NCI-H345 treated with DMSO at 0.1 percent for 48 hours (cell line): Measurements from ENCODE around the gene MEX3B.

Source experiments
- DNase-seq: peaks from one replicate; lab custom pipeline; 2025; ENCODE audit not compliant: unreplicated experiment; lab: John Stamatoyannopoulos, UW

MEX3B gene

DNA sequence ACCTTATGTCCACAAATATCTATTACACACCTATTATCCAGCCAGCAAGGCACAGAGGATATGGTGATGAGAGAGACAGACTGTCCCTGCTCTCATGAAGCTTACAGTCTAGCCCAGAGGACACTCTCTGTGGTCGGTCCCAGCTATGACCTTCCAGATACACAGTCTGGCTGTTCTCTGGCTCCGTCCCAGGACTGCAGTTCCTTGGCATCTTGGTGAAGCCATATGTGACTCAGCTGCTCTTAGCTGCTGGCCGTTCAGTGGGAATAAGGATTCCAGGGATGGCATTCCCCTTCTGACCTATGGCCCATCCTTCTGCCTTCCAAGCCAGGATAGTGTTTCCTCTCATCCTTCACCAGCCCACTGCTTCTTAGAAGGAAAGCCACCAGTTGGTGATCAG is 30.8 kb downstream of the MEX3B start:
- no peak for DNase-seq

DNA sequence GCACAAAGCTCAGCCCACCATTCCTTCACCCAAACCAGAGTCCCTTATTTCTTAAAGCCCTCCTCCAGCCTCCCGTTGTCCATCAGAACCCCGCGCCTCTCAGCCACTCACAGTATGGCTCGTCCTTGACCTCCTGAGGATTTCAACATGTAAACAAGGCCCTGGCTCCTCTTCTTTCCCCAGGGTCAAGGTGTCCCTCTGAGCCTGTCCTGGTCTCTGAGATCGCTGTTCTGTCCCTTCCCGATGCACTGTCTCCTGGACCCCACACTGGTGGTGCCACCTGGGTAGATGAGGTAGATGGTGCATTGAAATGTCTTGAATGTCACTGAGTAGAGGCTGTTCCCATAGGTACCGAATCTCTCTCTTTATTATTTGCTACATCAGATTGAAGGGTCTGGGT is 32.9 kb downstream of the MEX3B start:
- no peak for DNase-seq

DNA sequence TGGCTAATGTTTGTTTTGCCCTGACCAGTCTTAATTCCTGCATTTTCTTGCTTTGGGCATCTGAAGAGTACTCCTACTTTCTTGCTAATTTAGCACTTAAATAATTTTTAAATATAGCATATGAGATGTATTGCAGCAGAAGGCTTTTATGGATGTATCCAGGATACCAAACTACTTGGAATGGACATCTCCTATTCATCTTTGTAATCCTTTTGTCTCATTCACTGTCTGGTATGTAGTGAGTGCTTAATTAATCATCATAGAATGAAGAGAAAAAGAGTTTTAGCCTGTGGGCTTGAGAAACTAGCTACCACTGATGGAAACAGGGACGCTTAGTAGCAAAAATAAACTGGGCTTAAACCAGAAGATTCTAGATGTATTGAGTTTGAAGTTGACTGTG is 40.6 kb downstream of the MEX3B start:
- no peak for DNase-seq

DNA sequence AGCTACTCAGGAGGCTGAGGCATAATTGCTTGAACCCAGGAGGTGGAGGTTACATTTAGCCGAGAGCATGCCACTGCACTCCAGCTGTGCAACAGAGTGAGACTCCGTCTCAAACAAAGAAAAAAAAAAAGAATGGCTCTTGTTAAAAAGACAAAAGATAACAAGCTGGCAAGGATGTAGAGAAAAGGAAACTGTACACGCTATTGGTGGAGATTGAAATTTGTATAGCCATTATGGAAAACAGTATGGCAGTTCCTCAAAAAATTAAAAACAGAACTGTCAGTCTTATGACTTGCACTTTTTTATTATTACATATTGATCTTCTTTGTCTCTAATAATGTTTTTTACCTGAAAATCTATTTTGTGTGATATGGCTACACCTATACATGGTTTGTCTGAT is 41.9 kb downstream of the MEX3B start:
- no peak for DNase-seq

DNA sequence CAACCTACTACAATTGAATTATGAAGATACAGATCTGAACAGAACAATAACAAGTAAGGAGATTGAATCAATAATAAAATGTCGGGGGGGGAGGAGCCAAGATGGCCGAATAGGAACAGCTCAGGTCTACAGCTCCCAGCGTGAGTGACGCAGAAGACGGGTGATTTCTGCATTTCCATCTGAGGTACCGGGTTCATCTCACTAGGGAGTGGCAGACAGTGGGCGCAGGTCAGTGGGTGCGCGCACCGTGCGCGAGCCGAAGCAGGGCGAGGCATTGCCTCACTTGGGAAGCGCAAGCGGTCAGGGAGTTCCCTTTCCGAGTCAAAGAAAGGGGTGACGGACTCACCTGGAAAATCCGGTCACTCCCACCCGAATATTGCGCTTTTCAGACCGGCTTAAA is 50.7 kb downstream of the MEX3B start:
- peak; percentile 45 for DNase-seq

DNA sequence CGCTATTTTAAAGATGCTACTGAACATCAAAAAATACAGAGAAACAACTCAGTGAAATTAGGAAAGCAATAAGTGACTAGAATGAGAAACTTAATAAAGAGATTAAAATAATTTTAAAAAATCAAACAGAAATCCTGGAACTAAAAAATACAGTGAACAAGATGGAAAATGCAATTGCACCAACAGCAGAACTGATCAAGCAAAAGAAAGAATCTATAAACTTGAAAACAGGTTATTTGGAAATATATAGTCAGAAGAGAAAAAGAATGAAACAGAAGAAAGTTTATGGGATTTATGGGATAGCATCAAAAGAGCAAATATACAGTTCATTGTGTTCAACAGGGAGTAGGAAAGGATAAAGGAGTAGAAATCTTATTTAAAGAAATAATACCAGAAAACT is 53.3 kb downstream of the MEX3B start:
- no peak for DNase-seq
